Measurements from ENCODE around the gene IRGC.

The IRGC gene

GRCh38 chr19:43674596-43674995 is 41.3 kb upstream of the IRGC start:
- ChIA-PET POLR2A (interaction anchor here (0.6 to 1.2 kb wide), 4 partner anchors 12 to 78 kb away, joined by 3 to 5 read pairs (median 5); no protein-coding TSS in a partner anchor), CTCF (interaction anchor here (0.7 to 2.1 kb wide), 6 partner anchors 12 to 92 kb away, joined by 3 to 9 read pairs (median 4); no protein-coding TSS in a partner anchor)
- H3K36me3 ChIP-seq (ENCODE audit: control insufficient read depth in 2 of 2, insufficient read depth in 1 of 2, low read length in 2 of 2): no peaks in the 10 kb centered on the region; a peak in 1 of 3 replicates
- no peaks in the 10 kb centered on the region for H3K9me3 ChIP-seq (ENCODE audit: control insufficient read depth, insufficient read depth, low read depth, low read length)
- no peak overlapping the region for H3K4me3 ChIP-seq (ENCODE audit: low read depth, low read length)
- no peak overlapping the region for H3K27ac ChIP-seq (ENCODE audit: extremely low read depth, low read depth, low read length)
- TF ChIP-seq KLF7 (tag by site-specific recombination; IDR thresholded peaks at IDR 0.05; ENCODE audit: borderline replicate concordance) (no peak), ZBTB21 (tag by site-specific recombination; IDR thresholded peaks at IDR 0.05) (0 out of 2 replicates have a peak, but pooled peaks have one; percentile 17), ZNF121 (tag by site-specific recombination; IDR thresholded peaks at IDR 0.05) (no peak), ZNF629 (tag by site-specific recombination; IDR thresholded peaks at IDR 0.05) (peak; percentile 15; the same call in 1 of the 2 replicates), ZBTB20 (tag by site-specific recombination; IDR thresholded peaks at IDR 0.05) (no peak), ZNF704 (tag by site-specific recombination; IDR thresholded peaks at IDR 0.05) (no peak), PRDM4 (tag by site-specific recombination; IDR thresholded peaks at IDR 0.05) (0 out of 2 replicates have a peak, but pooled peaks have one; percentile 7), ZFP37 (tag by site-specific recombination; IDR thresholded peaks at IDR 0.05) (no peak), ATF2 (tag by site-specific recombination; IDR thresholded peaks at IDR 0.05; ENCODE audit: low read depth) (peak; percentile 48; the same call in 1 of the 2 replicates), ZNF10 (tag by site-specific recombination; IDR thresholded peaks at IDR 0.05) (no peak), ZNF692 (tag by site-specific recombination; IDR thresholded peaks at IDR 0.05) (0 out of 2 replicates have a peak, but pooled peaks have one; percentile 11), ZNF600 (tag by site-specific recombination; IDR thresholded peaks at IDR 0.05) (no peak), ZNF362 (tag by site-specific recombination; IDR thresholded peaks at IDR 0.05) (no peak; the same call in 1 of the 2 replicates), PRDM6 (tag by site-specific recombination; IDR thresholded peaks at IDR 0.05) (no peak)
- H3K4me1 ChIP-seq (ENCODE audit: control insufficient read depth, insufficient read depth, low read length): peaks cover 40% of the 10 kb centered on the region
